BE2C (cell line): ENCODE results near the gene TCF7L2.

Experiments used
- DNase-seq: peaks from one replicate; pipeline ENCODE4 v3.0.0-alpha.2; 2020
- H3K27me3 ChIP-seq: fragments of 250-450 bp; sonication (Bioruptor Pico); 2 replicates; pipeline ENCODE4 v1.5.1; 2020; ENCODE audit warnings: mild to moderate bottlenecking
- H3K36me3 ChIP-seq: fragments of 250-450 bp; sonication (Bioruptor Pico); 2 replicates; pipeline ENCODE4 v1.5.1; 2020; ENCODE audit warnings: mild to moderate bottlenecking
- H3K4me1 ChIP-seq: fragments of 250-450 bp; sonication (Bioruptor Pico); 2 replicates; pipeline ENCODE4 v1.5.1; 2020
- H3K4me3 ChIP-seq: 2 replicates; pipeline ENCODE4 v1.5.1; 2011; ENCODE audit warnings: low read depth, low read length
- H3K9me3 ChIP-seq: fragments of 250-450 bp; sonication (Bioruptor Pico); 2 replicates; pipeline ENCODE4 v1.5.1; 2020
- CTCF ChIP-seq: IDR thresholded peaks from 2 replicates; pipeline ENCODE4 v1.5.1; 2012; ENCODE audit warnings: mild to moderate bottlenecking, low read depth, low read length

TCF7L2 gene

GRCh38 chr10:113095419-113096127, 145.5 kb downstream of the TCF7L2 start:
- peaks cover 17% of the 10 kb centered on the region for H3K4me1 ChIP-seq
- no peaks in the 10 kb centered on the region for H3K27me3 ChIP-seq
- no peak for TF ChIP-seq CTCF
- no peak for DNase-seq
- no peaks in the 10 kb centered on the region for H3K36me3 ChIP-seq
- H3K9me3 ChIP-seq = no peaks in the 10 kb centered on the region
- no peak overlapping the region for H3K4me3 ChIP-seq

DNA sequence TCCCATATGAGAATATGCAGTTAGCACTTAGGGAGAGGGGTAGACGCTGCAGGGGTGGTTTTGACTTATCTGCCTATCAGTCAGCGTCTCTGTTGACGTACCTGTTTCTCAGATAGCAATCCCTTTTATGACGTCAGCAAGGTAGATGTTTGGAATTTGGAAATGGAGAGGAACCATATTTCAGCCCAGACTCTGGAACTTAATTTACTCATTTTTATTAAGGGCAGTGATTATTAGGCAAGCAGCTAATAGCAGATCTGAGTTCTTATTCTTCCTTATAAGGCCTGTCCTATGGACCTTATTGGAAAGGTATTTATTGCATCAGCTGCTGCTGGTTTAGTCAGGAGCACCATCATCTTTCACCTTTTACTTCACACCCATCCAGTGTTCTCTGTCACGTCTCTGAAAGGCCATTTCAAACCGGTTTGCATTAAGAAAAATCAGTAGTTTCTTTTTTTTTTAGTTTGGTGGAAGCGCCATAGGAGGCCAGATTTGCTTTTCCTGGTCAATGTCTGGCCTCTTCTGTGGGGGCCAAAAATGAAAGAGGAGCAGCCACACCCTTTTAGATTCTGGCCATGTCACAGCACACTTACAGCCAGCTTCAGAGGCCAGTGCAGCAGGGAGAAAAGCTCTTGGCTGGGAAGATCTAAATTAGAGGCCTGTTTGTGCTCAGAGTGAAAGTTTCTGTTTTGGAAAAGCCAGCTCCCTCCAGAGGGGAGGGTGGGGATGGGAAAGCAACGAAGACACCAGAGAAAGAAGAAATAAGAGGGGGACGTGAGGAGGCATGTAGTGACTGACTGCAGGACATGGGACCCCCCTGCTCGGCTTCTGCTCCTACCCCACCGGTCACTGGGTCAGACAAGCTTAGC, 146.3 kb downstream of the TCF7L2 start:
- Histone ChIP-seq H3K27me3 (no peaks in the 10 kb centered on the region), H3K9me3 (no peaks in the 10 kb centered on the region), H3K4me1 (peaks cover 17% of the 10 kb centered on the region), H3K4me3 (no peak overlapping the region), H3K36me3 (no peaks in the 10 kb centered on the region)
- no peak for DNase-seq
- 0 out of 2 replicates have a peak, but pooled peaks have one; percentile 3 for TF ChIP-seq CTCF

DNA sequence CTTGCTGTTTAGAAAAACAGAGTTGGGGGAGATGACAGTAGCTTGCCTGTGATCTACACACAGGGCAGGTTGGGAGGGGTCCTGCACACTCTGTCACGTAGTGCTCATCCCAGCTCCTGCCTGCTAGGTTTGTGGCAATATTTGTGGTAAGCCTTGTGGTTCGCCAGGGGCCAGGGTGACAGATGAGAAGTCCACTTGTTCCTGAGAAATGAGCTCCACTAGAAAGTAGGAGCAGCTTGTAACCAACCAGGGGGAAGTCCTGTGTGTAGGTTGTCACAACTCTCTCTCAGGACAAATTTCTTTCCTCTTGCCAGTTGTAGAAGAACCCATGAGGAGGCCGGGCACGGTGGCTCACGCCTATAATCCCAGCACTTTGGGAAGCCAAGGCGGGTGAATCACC, 147.0 kb downstream of the TCF7L2 start:
- DNase-seq = no peak
- no peaks in the 10 kb centered on the region for H3K9me3 ChIP-seq
- no peak for TF ChIP-seq CTCF
- no peak overlapping the region for H3K4me3 ChIP-seq
- peaks cover 17% of the 10 kb centered on the region for H3K4me1 ChIP-seq
- H3K27me3 ChIP-seq = no peaks in the 10 kb centered on the region
- no peaks in the 10 kb centered on the region for H3K36me3 ChIP-seq

DNA sequence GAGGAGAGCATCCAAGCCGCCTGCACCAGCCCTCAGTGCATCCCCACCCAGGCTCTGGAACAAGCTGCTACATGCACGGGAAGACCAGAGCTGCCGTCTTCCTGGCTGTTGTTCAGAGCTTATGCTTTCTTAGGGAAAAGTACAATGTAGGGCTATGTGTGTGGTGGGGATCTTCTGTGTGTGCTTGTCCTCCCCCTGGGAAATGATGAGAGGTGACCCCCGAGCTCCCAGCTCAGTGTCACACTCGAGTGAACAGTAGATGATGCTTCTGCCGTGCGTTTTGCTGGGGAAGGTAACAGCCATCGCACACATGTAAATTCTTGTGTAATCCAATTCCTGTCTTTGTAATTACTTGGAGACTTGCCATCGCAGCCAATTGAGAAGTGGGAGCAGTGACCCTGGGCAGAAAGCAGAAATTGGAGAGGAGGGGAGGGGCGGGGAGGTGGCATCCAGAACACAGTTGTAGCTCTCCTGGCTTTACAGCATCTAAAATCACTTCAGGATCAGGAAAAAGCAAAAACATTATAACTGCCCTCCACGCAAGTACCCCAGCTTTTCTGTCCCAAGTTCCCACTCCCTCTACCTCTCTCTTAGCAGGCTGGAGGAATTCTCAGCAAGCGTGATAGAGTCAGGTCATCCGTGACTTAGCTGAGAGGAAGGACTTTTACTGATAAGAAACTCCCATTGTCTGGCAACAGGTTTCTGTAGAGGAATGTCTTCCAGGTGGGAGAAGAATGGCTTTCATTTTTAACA, 149.6 kb downstream of the TCF7L2 start:
- no peaks in the 10 kb centered on the region for H3K36me3 ChIP-seq
- TF ChIP-seq CTCF = no peak
- DNase-seq = peak; percentile 68

GRCh38 chr10:113100281-113100680, 150.2 kb downstream of the TCF7L2 start:
- Histone ChIP-seq H3K27me3 (no peaks in the 10 kb centered on the region), H3K4me1 (peaks cover 22% of the 10 kb centered on the region), H3K4me3 (no peak overlapping the region), H3K36me3 (no peaks in the 10 kb centered on the region), H3K9me3 (no peaks in the 10 kb centered on the region)
- no peak for TF ChIP-seq CTCF
- DNase-seq = no peak

More for the DNA sequence above, 149.6 kb downstream of the TCF7L2 start:
- Histone ChIP-seq H3K27me3 (no peaks in the 10 kb centered on the region), H3K4me1 (peaks cover 22% of the 10 kb centered on the region), H3K4me3 (peak overlapping the region; percentile 20; the same call in 1 of the 2 replicates), H3K9me3 (no peaks in the 10 kb centered on the region)
